ENCODE measurements around the gene RAB4B.
"Not testable (repeated sequence)": the region's sequence is repeated elsewhere in the genome, so short reads cannot be mapped to it uniquely, and the experiment has no call there.

RAB4B gene

DNA sequence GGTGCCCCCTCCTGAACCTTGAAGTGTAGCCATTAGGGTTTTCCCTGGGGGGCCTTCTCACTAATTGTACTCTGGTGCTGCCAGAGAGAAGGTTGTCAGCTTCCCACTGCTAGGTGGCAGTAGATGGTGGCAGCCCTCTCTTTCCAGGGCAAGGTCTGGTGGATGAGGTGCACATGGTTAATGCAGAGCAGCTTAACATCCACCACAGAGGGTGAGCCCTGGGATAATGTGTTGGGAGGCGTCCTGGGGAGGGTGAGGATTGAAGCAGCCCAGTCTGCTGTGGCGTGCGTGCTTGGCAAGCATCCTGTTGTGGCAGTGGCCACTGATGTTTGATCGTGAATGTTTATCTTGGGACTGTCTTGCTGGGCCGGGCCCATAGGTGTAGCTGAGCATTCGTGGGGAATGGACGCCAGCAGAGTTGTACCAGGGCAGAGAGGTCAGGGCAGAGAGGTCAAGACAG lies 26.8 kb downstream of the RAB4B start:
- DNase-seq: no peak

DNA sequence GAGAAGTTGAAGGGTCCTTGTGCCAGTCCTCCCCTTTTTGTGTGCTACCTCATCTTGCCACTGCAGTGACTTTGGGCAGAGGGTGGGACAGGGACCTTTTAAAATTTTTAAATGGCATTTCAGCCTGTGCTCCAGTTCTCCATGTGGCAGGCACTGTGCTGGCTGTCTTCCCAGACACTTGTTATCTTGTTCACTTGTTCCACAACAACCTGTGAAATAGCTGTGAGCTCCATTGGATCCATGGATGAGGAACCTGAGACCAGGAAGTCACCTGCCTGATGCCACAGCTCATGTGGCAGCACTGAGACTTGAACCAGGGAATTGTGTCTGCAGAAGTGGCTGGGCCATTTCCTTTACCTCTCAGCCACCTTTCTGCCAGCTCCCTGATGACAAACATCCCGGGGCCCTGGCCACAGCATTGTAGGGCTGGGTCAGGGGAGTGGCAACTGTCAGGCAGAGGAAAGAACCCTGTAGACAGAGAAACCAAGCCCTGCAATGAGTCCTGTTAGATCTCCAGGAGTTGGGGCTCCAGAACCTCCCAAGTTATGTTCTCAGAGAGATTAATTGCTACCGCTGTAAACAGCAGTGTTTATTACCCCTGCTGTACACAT lies 27.3 kb downstream of the RAB4B start:
- no peak for DNase-seq

DNA sequence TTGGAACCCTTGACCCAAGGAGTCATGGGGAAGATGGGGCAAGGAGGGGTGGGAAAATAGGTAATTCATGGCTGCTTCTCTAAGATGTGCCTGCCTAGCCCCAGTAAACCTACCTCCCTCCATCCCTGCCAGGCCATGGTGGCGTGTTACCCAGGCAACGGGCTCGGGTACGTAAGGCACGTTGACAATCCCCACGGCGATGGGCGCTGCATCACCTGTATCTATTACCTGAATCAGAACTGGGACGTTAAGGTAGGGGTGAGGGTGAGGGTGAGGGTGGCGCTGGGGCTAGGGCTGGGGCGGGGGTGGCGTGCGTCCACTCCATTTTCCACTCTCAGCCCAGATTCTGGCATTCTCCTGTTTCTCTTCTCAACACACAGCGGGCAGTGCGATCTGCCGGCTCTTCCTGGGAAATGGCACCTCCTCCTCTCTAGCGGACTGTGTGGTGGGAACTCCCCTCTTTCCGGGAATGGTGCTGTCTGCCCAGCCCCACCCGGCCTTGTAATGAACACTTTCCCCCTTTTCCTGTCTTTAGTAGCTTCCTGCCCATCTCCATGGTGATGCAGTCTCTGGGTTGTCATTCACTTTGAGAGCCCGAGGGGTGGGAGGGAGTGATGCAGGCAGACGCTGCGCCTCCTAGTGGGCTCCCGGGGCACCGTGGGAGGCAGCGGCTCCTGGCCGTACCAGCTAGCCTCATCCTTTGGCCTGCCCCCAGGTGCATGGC lies 28.5 kb downstream of the RAB4B start:
- peak; percentile 82 for DNase-seq

DNA sequence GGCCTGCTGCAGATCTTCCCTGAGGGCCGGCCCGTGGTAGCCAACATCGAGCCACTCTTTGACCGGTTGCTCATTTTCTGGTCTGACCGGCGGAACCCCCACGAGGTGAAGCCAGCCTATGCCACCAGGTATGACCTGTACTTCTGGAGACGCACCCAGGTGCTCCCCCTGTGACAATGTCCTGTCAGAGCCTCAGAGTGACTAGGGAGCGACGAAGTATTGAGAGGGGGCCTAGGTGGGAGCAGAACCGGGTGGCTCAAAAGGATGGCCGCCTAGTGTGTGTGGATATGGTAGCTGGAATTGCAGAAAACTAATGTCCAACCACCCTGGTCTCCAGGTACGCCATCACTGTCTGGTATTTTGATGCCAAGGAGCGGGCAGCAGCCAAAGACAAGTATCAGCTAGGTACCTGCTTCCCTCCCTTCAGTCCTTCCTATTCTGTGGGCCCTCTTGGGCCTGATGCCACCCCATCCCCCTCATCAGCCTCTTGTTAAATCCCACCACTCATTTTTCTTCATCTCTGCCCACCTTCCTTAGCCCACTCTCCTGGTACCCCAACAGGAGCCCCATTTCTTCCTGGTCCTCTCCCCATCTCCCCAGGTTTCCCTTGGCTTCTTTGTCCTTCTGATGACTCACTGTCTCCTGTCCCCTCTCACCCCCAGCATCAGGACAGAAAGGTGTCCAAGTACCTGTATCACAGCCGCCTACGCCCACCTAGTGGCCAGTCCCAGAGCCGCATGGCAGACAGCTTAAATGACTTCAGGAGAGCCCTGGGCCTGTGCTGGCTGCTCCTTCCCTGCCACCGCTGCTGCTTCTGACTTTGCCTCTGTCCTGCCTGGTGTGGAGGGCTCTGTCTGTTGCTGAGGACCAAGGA lies 29.3 kb downstream of the RAB4B start:
- no peak for DNase-seq

DNA sequence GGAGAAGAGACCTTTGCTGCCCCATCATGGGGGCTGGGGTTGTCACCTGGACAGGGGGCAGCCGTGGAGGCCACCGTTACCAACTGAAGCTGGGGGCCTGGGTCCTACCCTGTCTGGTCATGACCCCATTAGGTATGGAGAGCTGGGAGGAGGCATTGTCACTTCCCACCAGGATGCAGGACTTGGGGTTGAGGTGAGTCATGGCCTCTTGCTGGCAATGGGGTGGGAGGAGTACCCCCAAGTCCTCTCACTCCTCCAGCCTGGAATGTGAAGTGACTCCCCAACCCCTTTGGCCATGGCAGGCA lies 29.9 kb downstream of the RAB4B start:
- DNase-seq: no peak

DNA sequence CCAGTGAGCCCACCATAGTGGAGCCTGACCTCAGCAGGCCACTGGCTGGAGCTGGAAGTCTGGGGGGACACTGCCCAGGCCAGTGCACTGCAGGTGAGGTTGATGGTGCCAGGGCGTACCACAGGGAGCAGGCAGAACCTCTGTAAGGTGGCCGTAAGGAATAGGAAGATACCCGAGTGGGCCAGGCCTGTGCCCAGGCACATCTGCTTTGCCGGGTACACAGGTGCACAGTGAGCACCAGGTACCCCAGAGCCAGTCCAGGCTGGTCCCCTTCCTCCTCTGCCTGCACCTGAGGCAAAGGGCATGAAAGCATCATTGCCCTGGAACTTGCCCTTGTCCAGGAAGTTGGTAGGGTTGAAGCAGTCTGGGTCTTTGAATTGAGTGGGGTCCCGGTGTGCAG lies 30.4 kb downstream of the RAB4B start:
- DNase-seq: no peak

- no peak for DNase-seq
These were observed 31.5 kb downstream of the RAB4B start for GRCh38 chr19:40809358-40810086.

- DNase-seq: no peak
These were observed 32.1 kb downstream of the RAB4B start for GRCh38 chr19:40810160-40810559.

- DNase-seq: peak; percentile 56
These were observed 32.8 kb downstream of the RAB4B start for GRCh38 chr19:40810649-40811408.

- no peak for DNase-seq
These were observed 33.7 kb downstream of the RAB4B start for GRCh38 chr19:40811478-40812341.

GRCh38 chr19:40812571-40812970 lies 34.5 kb downstream of the RAB4B start:
- DNase-seq: not testable (repeated sequence)

DNA sequence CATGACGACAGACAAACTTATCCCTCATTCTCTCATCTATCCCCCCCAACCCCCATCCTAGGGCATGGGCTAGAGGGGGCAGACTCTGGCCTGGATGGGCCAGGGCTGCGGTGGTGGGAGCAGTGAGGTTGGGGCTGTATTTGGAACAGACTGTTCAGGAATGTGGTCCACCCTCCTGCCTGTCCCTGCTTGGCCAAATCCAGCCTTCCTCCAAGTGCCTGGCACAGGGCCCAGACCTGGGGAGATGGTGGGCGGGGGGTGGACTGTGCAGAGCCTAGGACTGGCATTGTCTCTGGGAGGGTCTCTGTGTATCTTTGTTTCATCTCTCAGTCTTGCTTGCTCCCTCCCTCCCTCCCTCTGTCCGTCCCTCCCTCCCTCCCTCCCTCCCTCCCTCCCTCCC lies 35.1 kb downstream of the RAB4B start:
- DNase-seq: no peak

- no peak for DNase-seq
These were observed 37.2 kb downstream of the RAB4B start for GRCh38 chr19:40815223-40815622.

- peak; percentile 85 for DNase-seq
These were observed 40.7 kb downstream of the RAB4B start for GRCh38 chr19:40818480-40819399.

GRCh38 chr19:40819479-40820234 lies 41.6 kb downstream of the RAB4B start:
- peak; percentile 69 for DNase-seq

DNA sequence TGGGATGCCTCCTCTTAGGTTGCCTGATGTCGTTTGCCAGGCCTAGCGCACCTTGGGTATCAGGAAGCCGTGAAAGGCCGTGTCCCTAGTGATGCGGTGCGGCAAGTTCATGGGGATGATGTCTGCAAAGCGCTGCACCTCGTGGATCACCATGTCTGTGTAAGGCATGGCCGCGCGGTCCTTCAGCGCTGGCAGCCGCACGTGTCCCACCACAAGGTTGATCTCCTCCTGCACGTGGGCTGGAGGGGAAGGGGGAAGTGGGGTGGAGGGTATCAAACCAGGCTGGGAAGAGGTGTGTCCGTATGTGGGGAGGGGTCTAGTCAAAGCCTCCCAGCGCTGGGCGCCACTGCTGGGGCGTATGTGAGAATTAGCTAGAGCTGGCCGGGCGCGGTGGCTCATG lies 44.1 kb downstream of the RAB4B start:
- DNase-seq: no peak

GRCh38 chr19:40822704-40823553 lies 44.9 kb downstream of the RAB4B start:
- not testable (repeated sequence) for DNase-seq

- not testable (repeated sequence) for DNase-seq
These were observed 46.9 kb downstream of the RAB4B start for GRCh38 chr19:40824916-40825315.

Data from stimulated activated CD4-positive, alpha-beta T cell treated with anti-CD3 and anti-CD28 coated beads, Interleukin-4, amount 100 ng/mL, for 24 hours (primary cell).